Measurements from ENCODE around the gene SAP25.

GRCh38 chr7:100574362-100575205 is 884 bp upstream of the SAP25 start:
- TF ChIP-seq POLR2A (IDR thresholded peaks at IDR 0.05; ENCODE audit: low read length) = no peak
- no peak for TF ChIP-seq GATA1 (IDR thresholded peaks at IDR 0.05; ENCODE audit: low read depth, low read length)

All from erythroblast (primary cell).